Calu3 (cell line): ENCODE data around the gene SPDYE1. TPM values are rescaled to one million over a fixed set of nuclear protein-coding genes. Genes with fewer than 3 reads are reported as not detected.
A peak's percentile ranks its signal among the peaks of the same experiment; 100 is the strongest.
"Not testable (repeated sequence)": the region's sequence is repeated elsewhere in the genome, so short reads cannot be mapped to it uniquely, and the experiment has no call there.

Experiments used
- BruUV-seq: library from RNA; stranded (reverse); fragments of 400-500 nt; replicated peaks from 2 replicates; lab custom pipeline; 2021; lab: Mats Ljungman, UMichigan
- CTCF ChIA-PET: fragments of 300-600 bp; sonication (Branson Sonifier 250); formaldehyde crosslinking; loops from one replicate; lab custom pipeline; 2022; ENCODE audit warnings: antibody characterized with exemption; lab: Charles Lee
- DNase-seq: peaks from one replicate; pipeline ENCODE4 v3.0.0; 2022
- H3K27ac Mint-ChIP-seq: one replicate; pipeline ENCODE4 v1.8.0; 2022; ENCODE audit warnings: mixed read lengths; ENCODE audit not compliant: unreplicated experiment
- H3K27me3 Mint-ChIP-seq: one replicate; pipeline ENCODE4 v1.8.0; 2022; ENCODE audit warnings: mixed read lengths; ENCODE audit not compliant: unreplicated experiment
- H3K36me3 Mint-ChIP-seq: one replicate; pipeline ENCODE4 v1.8.0; 2022; ENCODE audit warnings: mild to moderate bottlenecking, moderate library complexity, mixed read lengths; ENCODE audit not compliant: insufficient read depth, unreplicated experiment
- H3K4me1 Mint-ChIP-seq: one replicate; pipeline ENCODE4 v1.8.0; 2022; ENCODE audit warnings: mild to moderate bottlenecking, low read depth, mixed read lengths; ENCODE audit not compliant: unreplicated experiment
- H3K4me3 Mint-ChIP-seq: one replicate; pipeline ENCODE4 v1.8.0; 2022; ENCODE audit warnings: mild to moderate bottlenecking, low read depth, moderate library complexity, mixed read lengths; ENCODE audit not compliant: unreplicated experiment
- H3K9me3 Mint-ChIP-seq: one replicate; pipeline ENCODE4 v1.8.0; 2022; ENCODE audit warnings: low read depth, mixed read lengths; ENCODE audit not compliant: unreplicated experiment
- intact Hi-C: fragments of 100-400 bp; cut with micrococcal nuclease; formaldehyde crosslinking; loops from one replicate; pipeline ENCODE4 v1.10.0; 2022; ENCODE audit not compliant: unreplicated experiment
- total RNA-seq: library from RNA; stranded (reverse); gene quantifications from 2 replicates; pipeline ENCODE4 v1.2.3, GENCODE V29; 2022
- TF ChIP-seq, protein P1 (sequence below): fragments of 200-600 bp; IDR thresholded peaks from one replicate; pipeline ENCODE4 v1.8.0; 2022; ENCODE audit warnings: antibody characterized with exemption; ENCODE audit not compliant: unreplicated experiment

The SPDYE1 gene
- total RNA-seq, 1 experiment from 2014 or later = not detected

DNA sequence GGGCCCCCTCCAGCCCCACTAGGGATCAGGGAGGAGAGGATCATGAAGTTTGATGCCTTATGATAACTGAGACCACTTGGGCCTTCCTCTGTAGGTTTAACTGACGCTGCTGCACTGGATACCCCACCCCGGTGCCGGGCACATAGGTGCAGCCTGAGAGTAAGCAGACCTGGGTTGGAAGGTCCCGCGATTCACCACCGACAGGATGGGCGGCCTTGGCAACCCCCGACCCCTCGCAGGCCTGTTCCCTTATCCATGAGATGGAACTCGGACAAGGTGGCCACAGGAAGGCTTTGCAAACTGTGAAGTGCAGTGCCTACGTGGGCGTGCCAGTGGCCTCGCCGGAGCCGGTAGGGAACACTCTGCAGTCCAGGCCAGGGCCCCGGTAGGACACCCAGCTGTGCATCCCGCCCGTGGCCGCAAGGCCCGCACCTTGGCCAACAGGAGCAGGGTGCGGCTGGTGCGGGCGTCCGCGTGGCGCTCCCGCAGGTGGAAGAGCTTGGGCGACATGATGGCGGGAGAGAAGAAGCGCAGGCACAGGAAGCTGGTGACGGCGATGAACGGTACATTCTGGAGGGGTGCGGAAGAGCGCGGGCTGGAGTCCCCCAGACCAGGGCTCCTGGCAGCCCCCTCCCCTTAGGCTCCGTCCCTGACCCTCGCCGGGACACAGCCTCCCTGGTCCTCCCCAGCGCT, 42.2 kb downstream of the SPDYE1 start:
- Mint-ChIP-seq H3K4me1 (peaks cover 16% of the 10 kb centered on the region), H3K4me3 (peak overlapping the region; percentile 65), H3K36me3 (peaks cover 27% of the 10 kb centered on the region)
- CTCF ChIA-PET, H3K27ac Mint-ChIP-seq, DNase-seq, intact Hi-C loops, H3K9me3 Mint-ChIP-seq, BruUV-seq, H3K27me3 Mint-ChIP-seq: not testable (repeated sequence)

- intact Hi-C loops, H3K27me3 Mint-ChIP-seq, H3K9me3 Mint-ChIP-seq, H3K27ac Mint-ChIP-seq, CTCF ChIA-PET, BruUV-seq: not testable (repeated sequence)
- peaks cover 19% of the 10 kb centered on the region for H3K4me1 Mint-ChIP-seq
- TF ChIP-seq, protein P1, sequence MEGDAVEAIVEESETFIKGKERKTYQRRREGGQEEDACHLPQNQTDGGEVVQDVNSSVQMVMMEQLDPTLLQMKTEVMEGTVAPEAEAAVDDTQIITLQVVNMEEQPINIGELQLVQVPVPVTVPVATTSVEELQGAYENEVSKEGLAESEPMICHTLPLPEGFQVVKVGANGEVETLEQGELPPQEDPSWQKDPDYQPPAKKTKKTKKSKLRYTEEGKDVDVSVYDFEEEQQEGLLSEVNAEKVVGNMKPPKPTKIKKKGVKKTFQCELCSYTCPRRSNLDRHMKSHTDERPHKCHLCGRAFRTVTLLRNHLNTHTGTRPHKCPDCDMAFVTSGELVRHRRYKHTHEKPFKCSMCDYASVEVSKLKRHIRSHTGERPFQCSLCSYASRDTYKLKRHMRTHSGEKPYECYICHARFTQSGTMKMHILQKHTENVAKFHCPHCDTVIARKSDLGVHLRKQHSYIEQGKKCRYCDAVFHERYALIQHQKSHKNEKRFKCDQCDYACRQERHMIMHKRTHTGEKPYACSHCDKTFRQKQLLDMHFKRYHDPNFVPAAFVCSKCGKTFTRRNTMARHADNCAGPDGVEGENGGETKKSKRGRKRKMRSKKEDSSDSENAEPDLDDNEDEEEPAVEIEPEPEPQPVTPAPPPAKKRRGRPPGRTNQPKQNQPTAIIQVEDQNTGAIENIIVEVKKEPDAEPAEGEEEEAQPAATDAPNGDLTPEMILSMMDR = peak; percentile 36
- H3K4me3 Mint-ChIP-seq = peak overlapping the region; percentile 65
- peak; percentile 56 for DNase-seq
- H3K36me3 Mint-ChIP-seq = peaks cover 32% of the 10 kb centered on the region
Measured at GRCh38 chr7:44040493-44040891, 42.8 kb downstream of the SPDYE1 start.

DNA sequence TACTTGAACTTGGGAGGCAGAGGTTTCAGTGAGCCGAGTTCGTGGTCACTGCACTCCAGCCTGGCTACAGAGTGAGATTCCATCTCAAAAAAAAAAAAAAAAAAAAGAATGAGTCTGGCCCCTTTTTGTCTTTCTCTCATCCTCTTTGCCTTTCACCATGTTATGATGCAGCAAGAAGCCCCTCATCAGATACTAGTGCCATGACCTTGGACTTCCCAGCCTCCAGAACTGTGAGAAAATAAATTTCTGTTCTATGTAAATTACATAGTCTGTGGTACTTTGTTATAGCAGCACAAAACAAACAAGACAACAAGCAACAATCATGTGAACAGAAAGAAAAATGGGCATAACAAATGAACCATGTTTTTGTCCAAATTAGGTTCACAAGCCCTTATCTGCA, 44.5 kb downstream of the SPDYE1 start:
- Mint-ChIP-seq H3K4me3 (no peak overlapping the region), H3K27ac (no peak overlapping the region), H3K4me1 (peaks cover 36% of the 10 kb centered on the region), H3K9me3 (no peaks in the 10 kb centered on the region), H3K36me3 (peaks cover 42% of the 10 kb centered on the region), H3K27me3 (no peaks in the 10 kb centered on the region)
- TF ChIP-seq, protein P1 = no peak
- no peak for DNase-seq
- BruUV-seq = no TSS peak
- intact Hi-C loops = no loop called here
- CTCF ChIA-PET = interaction anchor here (0.6 to 0.7 kb wide), 2 partner anchors 159 to 1879 kb away, joined by 3 to 10 read pairs; partner anchors contain the start of gene YKT6

DNA sequence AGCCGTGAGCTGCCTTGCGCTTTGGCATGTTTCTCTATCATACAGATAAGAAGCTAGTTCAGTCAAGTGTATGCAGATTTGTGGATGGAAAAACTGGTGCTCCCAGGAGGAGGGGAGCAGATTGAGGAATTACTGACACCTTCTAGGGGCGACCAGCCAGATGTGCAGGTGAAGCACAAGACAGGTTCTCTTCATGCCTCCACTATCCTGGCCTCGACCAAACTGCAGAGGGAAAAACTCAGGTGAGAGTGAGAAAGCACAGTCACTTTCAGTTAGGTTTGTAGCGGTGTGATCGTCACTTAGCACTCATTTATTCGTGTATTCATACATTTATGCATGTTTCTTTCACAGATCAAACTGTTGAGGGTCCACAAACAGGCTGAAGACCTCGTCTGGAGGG, 46.2 kb downstream of the SPDYE1 start:
- TSS peak; percentile 91 for BruUV-seq
- no peak for DNase-seq
- TF ChIP-seq, protein P1 = no peak
- Mint-ChIP-seq H3K36me3 (peaks cover 50% of the 10 kb centered on the region), H3K4me3 (peak overlapping the region; percentile 84), H3K27ac (peak overlapping the region; percentile 53), H3K27me3 (no peaks in the 10 kb centered on the region), H3K4me1 (peaks cover 53% of the 10 kb centered on the region), H3K9me3 (no peaks in the 10 kb centered on the region)
- CTCF ChIA-PET = interaction anchor here (0.7 to 1.0 kb wide), 2 partner anchors 24 to 29 kb away, joined by 3 to 4 read pairs; no protein-coding TSS in a partner anchor
- intact Hi-C loops = no loop called here
